Endothelial cell (in vitro differentiated cells): ENCODE results near the gene NEMF. TPM values are rescaled to one million over a fixed set of nuclear protein-coding genes. Genes with fewer than 3 reads are reported as not detected.
"Not testable (repeated sequence)": the region's sequence is repeated elsewhere in the genome, so short reads cannot be mapped to it uniquely, and the experiment has no call there.

ENCODE experiments used
- DNase-seq: peaks from one replicate; pipeline ENCODE4 v3.0.0; 2021; ENCODE audit warnings: low spot score
- H3K27ac Mint-ChIP-seq: one replicate; pipeline ENCODE4 v1.8.0; 2021; ENCODE audit warnings: mixed read lengths, inconsistent platforms; ENCODE audit not compliant: unreplicated experiment
- H3K27me3 Mint-ChIP-seq: one replicate; pipeline ENCODE4 v1.8.0; 2021; ENCODE audit warnings: mild to moderate bottlenecking, moderate library complexity, mixed read lengths, inconsistent platforms; ENCODE audit not compliant: unreplicated experiment
- H3K36me3 Mint-ChIP-seq: one replicate; pipeline ENCODE4 v1.8.0; 2021; ENCODE audit warnings: mild to moderate bottlenecking, low read depth, mixed read lengths, inconsistent platforms; ENCODE audit not compliant: unreplicated experiment
- H3K4me1 Mint-ChIP-seq: one replicate; pipeline ENCODE4 v1.8.0; 2021; ENCODE audit warnings: mild to moderate bottlenecking, mixed read lengths, inconsistent platforms; ENCODE audit not compliant: unreplicated experiment
- H3K4me3 Mint-ChIP-seq: one replicate; pipeline ENCODE4 v1.8.0; 2021; ENCODE audit warnings: mild to moderate bottlenecking, mixed read lengths, inconsistent platforms; ENCODE audit not compliant: unreplicated experiment
- H3K9me3 Mint-ChIP-seq: one replicate; pipeline ENCODE4 v1.8.0; 2021; ENCODE audit warnings: mixed read lengths, inconsistent platforms; ENCODE audit not compliant: unreplicated experiment
- CTCF ChIP-seq: fragments of 200-600 bp; sonication (generic); IDR thresholded peaks from one replicate; pipeline ENCODE4 v1.5.0; 2021; ENCODE audit warnings: antibody characterized with exemption; ENCODE audit not compliant: unreplicated experiment
- total RNA-seq: library from RNA; stranded (reverse); fragmentation: NEBNext Ultra II Directional; extraction: Animal tissue kit (Norgen Biotek cat#: 25700); gene quantifications from one replicate; pipeline ENCODE4 v1.2.1, GENCODE V29; 2021; ENCODE audit not compliant: unreplicated experiment

Gene NEMF
- total RNA-seq, 1 donor from 2014 or later, result 55.5 TPM

GRCh38 chr14:49896966-49897365 is 44.4 kb upstream of the NEMF start:
- peak overlapping the region; percentile 40 for H3K27ac Mint-ChIP-seq
- no peak for DNase-seq

GRCh38 chr14:49896272-49896671 is 43.7 kb upstream of the NEMF start:
- H3K4me3 Mint-ChIP-seq, result peak overlapping the region; percentile 68
- peaks cover 35% of the 10 kb centered on the region for H3K4me1 Mint-ChIP-seq
- DNase-seq, H3K9me3 Mint-ChIP-seq: not testable (repeated sequence)
- peak overlapping the region; percentile 17 for H3K27ac Mint-ChIP-seq
- peaks cover 28% of the 10 kb centered on the region for H3K36me3 Mint-ChIP-seq
- H3K27me3 Mint-ChIP-seq, result peaks cover 14% of the 10 kb centered on the region

More at GRCh38 chr14:49896966-49897365, 44.4 kb upstream of the NEMF start:
- H3K4me3 Mint-ChIP-seq, result peak overlapping the region; percentile 57
- TF ChIP-seq CTCF, result no peak
- H3K36me3 Mint-ChIP-seq, result peaks cover 26% of the 10 kb centered on the region
- peaks cover 33% of the 10 kb centered on the region for H3K4me1 Mint-ChIP-seq
- peaks cover 13% of the 10 kb centered on the region for H3K27me3 Mint-ChIP-seq
- peaks cover 4% of the 10 kb centered on the region for H3K9me3 Mint-ChIP-seq

- peaks cover 4% of the 10 kb centered on the region for H3K9me3 Mint-ChIP-seq
- DNase-seq, result no peak
- peaks cover 28% of the 10 kb centered on the region for H3K36me3 Mint-ChIP-seq
- TF ChIP-seq CTCF, result no peak
- peaks cover 14% of the 10 kb centered on the region for H3K27me3 Mint-ChIP-seq
- peaks cover 35% of the 10 kb centered on the region for H3K4me1 Mint-ChIP-seq
- H3K27ac Mint-ChIP-seq, result no peak overlapping the region
- H3K4me3 Mint-ChIP-seq, result peak overlapping the region; percentile 78
Measured at GRCh38 chr14:49895480-49895879, 42.9 kb upstream of the NEMF start.

- peak overlapping the region; percentile 99 for H3K4me3 Mint-ChIP-seq
- H3K9me3 Mint-ChIP-seq, result not testable (repeated sequence)
- peaks cover 28% of the 10 kb centered on the region for H3K36me3 Mint-ChIP-seq
Measured at GRCh38 chr14:49894214-49895107, 41.9 kb upstream of the NEMF start.

GRCh38 chr14:49893309-49894213 is 41.0 kb upstream of the NEMF start:
- peak; percentile 57 for DNase-seq
- Mint-ChIP-seq H3K36me3 (peaks cover 28% of the 10 kb centered on the region), H3K9me3 (peaks cover 4% of the 10 kb centered on the region), H3K27ac (peak overlapping the region; percentile 95), H3K27me3 (peaks cover 14% of the 10 kb centered on the region), H3K4me1 (peaks cover 35% of the 10 kb centered on the region), H3K4me3 (peak overlapping the region; percentile 99)
- no peak for TF ChIP-seq CTCF

More at GRCh38 chr14:49894214-49895107, 41.9 kb upstream of the NEMF start:
- peaks cover 14% of the 10 kb centered on the region for H3K27me3 Mint-ChIP-seq
- H3K27ac Mint-ChIP-seq, result peak overlapping the region; percentile 95
- peaks cover 35% of the 10 kb centered on the region for H3K4me1 Mint-ChIP-seq
- not testable (repeated sequence) for DNase-seq
